Measurements from ENCODE around the gene HACD2. TPM values are rescaled to one million over a fixed set of nuclear protein-coding genes. Genes with fewer than 3 reads are reported as not detected.

Gene HACD2
- total and polyA plus RNA-seq, 9 of the 15 experiments (the other 6 are each of a cell fraction or from before 2014, with no cell fraction given) = 1.3 to 10.5 (median 3.8) TPM

DNA sequence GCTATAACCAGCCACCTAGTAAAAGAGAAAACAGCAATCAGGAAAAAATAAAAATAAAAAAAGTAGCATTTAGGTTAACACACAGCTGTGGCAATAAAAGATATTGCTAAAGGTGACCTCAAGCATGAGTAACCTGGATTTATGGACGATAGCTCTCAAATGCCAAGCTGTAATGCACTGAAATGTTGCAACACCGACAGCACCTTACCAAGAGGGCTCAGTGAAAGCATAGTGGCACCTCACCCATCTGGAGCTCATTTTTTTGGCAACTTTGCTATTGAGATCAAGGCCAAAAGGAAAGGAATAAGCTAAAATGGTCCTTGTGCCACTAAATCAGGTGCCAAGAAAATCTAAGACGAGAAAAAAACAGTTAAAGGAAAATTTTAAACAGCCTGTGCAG is 2.5 kb downstream of the HACD2 start:
- peaks cover 18% of the 10 kb centered on the region for H3K79me2 ChIP-seq (ENCODE audit: control insufficient read depth, insufficient read depth, low read length)
- no peak overlapping the region for H3K4me3 ChIP-seq
- intact Hi-C loops (cut with micrococcal nuclease) = no loop called here
- no peak overlapping the region for H3K9ac ChIP-seq (ENCODE audit: insufficient read depth in 1 of 2, low read depth in 2 of 2, low read length in 2 of 2)
- FAIRE-seq (no peak), DNase-seq (ENCODE audit: extremely low read depth in 1 of 4, low spot score in 3 of 4) (no peak), ATAC-seq (no peak)
- no peaks in the 10 kb centered on the region for H3K9me3 ChIP-seq (replicated peaks; ENCODE audit: control insufficient read depth, insufficient read depth, low read depth, low read length)
- no peaks in the 10 kb centered on the region for H3K9me1 ChIP-seq (ENCODE audit: control insufficient read depth, insufficient read depth, low read length)
- 45% methylated on average over 3 of the region's 3 CpGs for WGBS (ENCODE audit: insufficient coverage, low coverage, missing lambda C conversion rate)
- no peaks in the 10 kb centered on the region for H4K20me1 ChIP-seq (replicated peaks; ENCODE audit: control insufficient read depth, insufficient read depth, low read length)
- H3K4me2 ChIP-seq (ENCODE audit: insufficient read depth, low read length) = no peak overlapping the region
- BruUV-seq (replicated peaks) = no TSS peak
- peaks cover 4% of the 10 kb centered on the region in 2 experiments; a peak in 1 of 5 replicates for H3K4me1 ChIP-seq (replicated peaks in 1 of 2; ENCODE audit: control insufficient read depth in 2 of 2, insufficient read depth in 2 of 2, low read length in 2 of 2)
- H3K27me3 ChIP-seq (ENCODE audit: control insufficient read depth in 2 of 2, insufficient read depth in 2 of 2, low read length in 2 of 2) = no peaks in the 10 kb centered on the region
- in situ Hi-C loops (cut with MboI) = no loop called here
- H3K36me3 ChIP-seq (ENCODE audit: control insufficient read depth, insufficient read depth, low read length) = peaks cover 13% of the 10 kb centered on the region; the same call in 1 of the 3 replicates
- ChIA-PET POLR2A (no interaction called here), CTCF (ENCODE audit: low intra/inter-chr PET ratio) (interaction anchor here (0.7 kb wide), 1 partner anchor 1794 kb away, joined by 3 read pairs; no protein-coding TSS in a partner anchor)
- H2AFZ ChIP-seq (ENCODE audit: low read depth, low read length) = no peak overlapping the region
- no peak overlapping the region for H3K27ac ChIP-seq (ENCODE audit: extremely low read depth, low read depth, low read length)
- no peak for TF ChIP-seq TCFL5 (CRISPR knock-in tag; conservative IDR thresholded peaks at IDR 0.05)
- TF ChIP-seq, protein P1, sequence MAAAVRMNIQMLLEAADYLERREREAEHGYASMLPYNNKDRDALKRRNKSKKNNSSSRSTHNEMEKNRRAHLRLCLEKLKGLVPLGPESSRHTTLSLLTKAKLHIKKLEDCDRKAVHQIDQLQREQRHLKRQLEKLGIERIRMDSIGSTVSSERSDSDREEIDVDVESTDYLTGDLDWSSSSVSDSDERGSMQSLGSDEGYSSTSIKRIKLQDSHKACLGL (CRISPR knock-in tag; IDR thresholded peaks at IDR 0.05; ENCODE audit: borderline replicate concordance, poor library complexity, severe bottlenecking) = no peak

DNA sequence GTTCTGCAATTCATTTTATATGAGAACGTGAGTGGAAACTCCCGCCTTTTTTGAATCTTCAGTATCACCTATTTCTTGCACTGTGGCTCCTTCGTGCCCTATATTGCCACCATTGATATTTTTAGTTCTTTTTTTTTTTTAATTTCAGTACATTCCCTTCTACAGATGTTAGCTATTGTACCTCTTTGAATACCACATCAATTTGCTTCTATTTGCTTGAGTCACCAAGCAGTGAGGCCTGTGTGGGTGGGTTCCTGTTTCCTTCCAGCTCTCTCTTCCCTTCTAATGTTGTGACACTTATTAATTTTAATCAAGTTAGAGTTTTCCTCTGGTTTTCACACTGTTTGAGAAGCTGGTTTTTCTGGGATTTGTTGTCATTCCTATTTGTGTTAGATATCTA is 8.7 kb downstream of the HACD2 start:
- no peak for FAIRE-seq
- no peak for DNase-seq (ENCODE audit: extremely low read depth in 1 of 4, low spot score in 3 of 4)
- no peak overlapping the region for H3K9ac ChIP-seq (ENCODE audit: insufficient read depth in 1 of 2, low read depth in 2 of 2, low read length in 2 of 2)
- no peak overlapping the region for H2AFZ ChIP-seq (ENCODE audit: low read depth, low read length)
- no peaks in the 10 kb centered on the region for H3K9me1 ChIP-seq (ENCODE audit: control insufficient read depth, insufficient read depth, low read length)
- WGBS (ENCODE audit: insufficient coverage, low coverage, missing lambda C conversion rate) = 88% methylated on average over 3 of the region's 3 CpGs
- no peaks in the 10 kb centered on the region for H4K20me1 ChIP-seq (replicated peaks; ENCODE audit: control insufficient read depth, insufficient read depth, low read length)
- H3K36me3 ChIP-seq (ENCODE audit: control insufficient read depth, insufficient read depth, low read length) = peaks cover 4% of the 10 kb centered on the region; the same call in 1 of the 3 replicates
- ChIA-PET CTCF (ENCODE audit: low intra/inter-chr PET ratio) (no interaction called here), POLR2A (no interaction called here)
- H3K27me3 ChIP-seq (ENCODE audit: control insufficient read depth in 2 of 2, insufficient read depth in 2 of 2, low read length in 2 of 2) = no peaks in the 10 kb centered on the region
- no TSS peak for BruUV-seq (replicated peaks)
- H3K4me1 ChIP-seq (replicated peaks in 1 of 2; ENCODE audit: control insufficient read depth in 2 of 2, insufficient read depth in 2 of 2, low read length in 2 of 2) = no peaks in the 10 kb centered on the region
- H3K79me2 ChIP-seq (ENCODE audit: control insufficient read depth, insufficient read depth, low read length) = no peaks in the 10 kb centered on the region
- intact Hi-C loops (cut with micrococcal nuclease) = no loop called here
- no peak overlapping the region for H3K27ac ChIP-seq (ENCODE audit: extremely low read depth, low read depth, low read length)
- H3K4me2 ChIP-seq (ENCODE audit: insufficient read depth, low read length) = no peak overlapping the region
- no peaks in the 10 kb centered on the region for H3K9me3 ChIP-seq (replicated peaks; ENCODE audit: control insufficient read depth, insufficient read depth, low read depth, low read length)
- in situ Hi-C loops (cut with MboI) = no loop called here
- no peak for ATAC-seq
- no peak overlapping the region for H3K4me3 ChIP-seq
- TF ChIP-seq SAFB2 (IDR thresholded peaks at IDR 0.05; ENCODE audit: borderline replicate concordance, low read depth, low read length, severe bottlenecking) (no peak), PHF20 (IDR thresholded peaks at IDR 0.05; ENCODE audit: partially characterized antibody) (no peak), FUS (optimal IDR thresholded peaks at IDR 0.05; ENCODE audit: low read depth, low read length) (no peak), BRD4 (IDR thresholded peaks at IDR 0.05) (no peak), ZNF584 (CRISPR knock-in tag; IDR thresholded peaks at IDR 0.05; ENCODE audit: low read depth) (no peak), NR2F6 (CRISPR knock-in tag; IDR thresholded peaks at IDR 0.05) (no peak), RFX7 (CRISPR knock-in tag; IDR thresholded peaks at IDR 0.05) (no peak), FOXP1 (CRISPR knock-in tag; IDR thresholded peaks at IDR 0.05) (no peak)
- TF ChIP-seq, protein P2, sequence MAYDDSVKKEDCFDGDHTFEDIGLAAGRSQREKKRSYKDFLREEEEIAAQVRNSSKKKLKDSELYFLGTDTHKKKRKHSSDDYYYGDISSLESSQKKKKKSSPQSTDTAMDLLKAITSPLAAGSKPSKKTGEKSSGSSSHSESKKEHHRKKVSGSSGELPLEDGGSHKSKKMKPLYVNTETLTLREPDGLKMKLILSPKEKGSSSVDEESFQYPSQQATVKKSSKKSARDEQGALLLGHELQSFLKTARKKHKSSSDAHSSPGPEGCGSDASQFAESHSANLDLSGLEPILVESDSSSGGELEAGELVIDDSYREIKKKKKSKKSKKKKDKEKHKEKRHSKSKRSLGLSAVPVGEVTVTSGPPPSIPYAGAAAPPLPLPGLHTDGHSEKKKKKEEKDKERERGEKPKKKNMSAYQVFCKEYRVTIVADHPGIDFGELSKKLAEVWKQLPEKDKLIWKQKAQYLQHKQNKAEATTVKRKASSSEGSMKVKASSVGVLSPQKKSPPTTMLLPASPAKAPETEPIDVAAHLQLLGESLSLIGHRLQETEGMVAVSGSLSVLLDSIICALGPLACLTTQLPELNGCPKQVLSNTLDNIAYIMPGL (CRISPR knock-in tag; IDR thresholded peaks at IDR 0.05) = no peak
- TF ChIP-seq, protein P3, sequence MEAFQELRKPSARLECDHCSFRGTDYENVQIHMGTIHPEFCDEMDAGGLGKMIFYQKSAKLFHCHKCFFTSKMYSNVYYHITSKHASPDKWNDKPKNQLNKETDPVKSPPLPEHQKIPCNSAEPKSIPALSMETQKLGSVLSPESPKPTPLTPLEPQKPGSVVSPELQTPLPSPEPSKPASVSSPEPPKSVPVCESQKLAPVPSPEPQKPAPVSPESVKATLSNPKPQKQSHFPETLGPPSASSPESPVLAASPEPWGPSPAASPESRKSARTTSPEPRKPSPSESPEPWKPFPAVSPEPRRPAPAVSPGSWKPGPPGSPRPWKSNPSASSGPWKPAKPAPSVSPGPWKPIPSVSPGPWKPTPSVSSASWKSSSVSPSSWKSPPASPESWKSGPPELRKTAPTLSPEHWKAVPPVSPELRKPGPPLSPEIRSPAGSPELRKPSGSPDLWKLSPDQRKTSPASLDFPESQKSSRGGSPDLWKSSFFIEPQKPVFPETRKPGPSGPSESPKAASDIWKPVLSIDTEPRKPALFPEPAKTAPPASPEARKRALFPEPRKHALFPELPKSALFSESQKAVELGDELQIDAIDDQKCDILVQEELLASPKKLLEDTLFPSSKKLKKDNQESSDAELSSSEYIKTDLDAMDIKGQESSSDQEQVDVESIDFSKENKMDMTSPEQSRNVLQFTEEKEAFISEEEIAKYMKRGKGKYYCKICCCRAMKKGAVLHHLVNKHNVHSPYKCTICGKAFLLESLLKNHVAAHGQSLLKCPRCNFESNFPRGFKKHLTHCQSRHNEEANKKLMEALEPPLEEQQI (IDR thresholded peaks at IDR 0.05) = no peak
